ENCODE data around the gene FOXL1. TPM values are rescaled to one million over a fixed set of nuclear protein-coding genes. Genes with fewer than 3 reads are reported as not detected.

Gene FOXL1
- total and polyA plus RNA-seq, 9 of the 15 experiments (the other 6 are each of a cell fraction or from before 2014, with no cell fraction given) = not detected

DNA sequence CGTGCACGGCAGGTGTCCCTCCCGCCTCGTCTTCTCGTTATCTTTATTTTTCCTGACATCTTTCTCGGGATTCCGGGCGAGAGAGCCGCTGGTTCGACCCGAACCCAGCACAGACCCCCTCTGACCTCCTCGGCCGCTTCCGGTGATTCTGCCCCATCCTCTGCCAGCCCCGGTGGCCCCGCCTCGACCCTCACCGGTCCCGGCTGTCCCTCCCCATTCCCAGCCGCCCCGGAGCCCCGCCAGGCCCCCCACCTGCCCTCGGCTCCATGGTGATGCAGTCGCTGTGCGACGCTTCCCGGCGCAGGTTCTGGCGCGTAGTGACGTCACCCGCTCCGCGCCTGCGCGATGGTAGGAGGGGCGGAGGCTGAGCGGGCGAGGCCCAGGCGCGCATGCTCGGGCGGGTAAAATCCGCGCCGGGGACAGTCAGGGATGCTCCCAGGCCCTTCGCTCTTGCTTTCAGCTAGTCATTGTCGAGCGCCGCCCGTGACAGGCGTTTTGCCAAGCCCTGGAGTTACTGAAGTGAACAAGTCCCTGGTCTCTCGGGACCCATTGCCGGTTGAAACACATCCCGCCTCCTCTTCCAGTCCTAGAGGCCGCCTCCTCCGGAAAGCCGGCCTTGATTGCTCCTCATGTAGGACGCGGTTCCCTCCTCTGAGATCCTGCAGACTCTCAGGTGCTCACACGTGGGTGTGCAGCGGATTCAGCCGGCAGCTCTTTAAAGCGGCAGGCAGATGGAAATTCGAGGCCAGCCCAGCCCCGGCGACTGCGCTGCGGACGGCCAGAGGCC, 23.2 kb upstream of the FOXL1 start, which contains the start of gene MTHFSD (continued):
- no peak for TF ChIP-seq BCLAF1 (IDR thresholded peaks at IDR 0.05; ENCODE audit: borderline replicate concordance in 1 of 2, control insufficient read depth in 1 of 2, low read depth in 2 of 2, low read length in 1 of 2)
- TF ChIP-seq ELF4 (CRISPR knock-in tag; IDR thresholded peaks at IDR 0.05) = no peak
- TF ChIP-seq ZNF165 (CRISPR knock-in tag; IDR thresholded peaks at IDR 0.05; ENCODE audit: borderline replicate concordance) = no peak
- no peak for TF ChIP-seq SREBF2 (CRISPR knock-in tag; IDR thresholded peaks at IDR 0.05)
- no peak for TF ChIP-seq ZC3H4 (CRISPR knock-in tag; IDR thresholded peaks at IDR 0.05; ENCODE audit: borderline replicate concordance)
- no peak for TF ChIP-seq PHF21A (IDR thresholded peaks at IDR 0.05; ENCODE audit: borderline replicate concordance, low read depth)
- TF ChIP-seq SMAD4 (CRISPR knock-in tag; conservative IDR thresholded peaks at IDR 0.05) = no peak; the same call in 1 of the 2 replicates
- TF ChIP-seq CEBPB (tag; IDR thresholded peaks at IDR 0.05) = no peak
- 0 out of 2 replicates have a peak, but pooled peaks have one; percentile 24 for TF ChIP-seq BRD4 (IDR thresholded peaks at IDR 0.05)
- TF ChIP-seq MTA2 (IDR thresholded peaks at IDR 0.05; ENCODE audit: low read depth) = no peak
- no peak for TF ChIP-seq ZNF512 (tag; IDR thresholded peaks at IDR 0.05)

Measured in K562 (cell line).